A549 (cell line): ENCODE measurements around the gene CCDC77.

ENCODE experiments used
- BHLHE40 ChIP-seq: IDR thresholded peaks from 2 replicates; pipeline ENCODE4 v1.6.1; 2012; ENCODE audit warnings: low read depth, low read length, inconsistent platforms
- CHD4 ChIP-seq: fragments of 200-600 bp; sonication (generic); IDR thresholded peaks from 2 replicates; pipeline ENCODE4 v1.6.1; 2016; ENCODE audit warnings: antibody characterized with exemption, mild to moderate bottlenecking, borderline replicate concordance
- EP300 ChIP-seq, 2 experiments: fragments of >200 bp; sonication (Bioruptor Twin); formaldehyde crosslinking; IDR thresholded peaks; 2 replicates in 1 of 2; 3 replicates in 1 of 2; pipeline ENCODE4 v1.6.1; 2016 to 2017
- HES2 ChIP-seq: fragments of >200 bp; sonication (Bioruptor Twin); formaldehyde crosslinking; IDR thresholded peaks from 2 replicates; pipeline ENCODE4 v1.6.1; 2016
- HOXB13 ChIP-seq: fragments of 250-450 bp; sonication (Bioruptor Pico); IDR thresholded peaks from 2 replicates; pipeline ENCODE4 v1.5.0; 2020; ENCODE audit warnings: low read depth, mild to moderate bottlenecking, moderate library complexity
- KDM1A ChIP-seq: fragments of 200-600 bp; sonication (generic); IDR thresholded peaks from 2 replicates; pipeline ENCODE4 v1.6.1; 2016; ENCODE audit warnings: low read depth, mild to moderate bottlenecking
- MAFK ChIP-seq: fragments of 450-650 bp; IDR thresholded peaks from 2 replicates; pipeline ENCODE4 v1.6.1; 2014; ENCODE audit not compliant: partially characterized antibody
- MAX ChIP-seq: IDR thresholded peaks from 2 replicates; pipeline ENCODE4 v1.6.1; 2012
- POLR2A ChIP-seq: IDR thresholded peaks from 2 replicates; pipeline ENCODE4 v1.6.1; 2012; ENCODE audit warnings: mild to moderate bottlenecking, low read length
- TP53 ChIP-seq: fragments of 250-450 bp; sonication (Bioruptor Pico); IDR thresholded peaks from 2 replicates; pipeline ENCODE4 v1.5.0; 2021; ENCODE audit warnings: mild to moderate bottlenecking, moderate library complexity
- USF2 ChIP-seq: fragments of 450-650 bp; IDR thresholded peaks from 2 replicates; pipeline ENCODE4 v1.6.1; 2014; ENCODE audit warnings: antibody characterized with exemption
- TF ChIP-seq, protein P1 (sequence below): fragments of >200 bp; sonication (Bioruptor Twin); formaldehyde crosslinking; IDR thresholded peaks from 3 replicates; pipeline ENCODE4 v1.5.1; 2016

DNA sequence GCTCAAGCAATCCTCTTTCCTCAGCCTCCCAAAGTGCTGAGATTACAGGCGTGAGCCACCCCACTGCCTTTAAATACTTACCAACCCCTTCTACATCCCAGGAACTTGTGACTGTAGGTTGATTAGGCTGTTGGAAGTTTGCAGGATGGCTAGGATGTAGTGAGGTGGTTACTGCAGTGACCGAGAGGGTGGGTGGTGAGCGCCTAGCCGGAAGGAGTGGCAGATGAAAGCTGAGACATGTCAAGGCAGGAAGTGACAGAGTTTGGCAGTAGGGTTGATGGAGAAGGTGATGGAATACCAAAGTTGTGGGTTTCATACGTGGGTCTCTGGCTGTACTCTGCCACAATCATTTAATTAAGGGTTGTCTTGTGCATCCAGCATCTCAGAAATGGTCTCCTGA, 71.8 kb downstream of the CCDC77 start:
- TF ChIP-seq MAX, result no peak
- TF ChIP-seq, protein P1, sequence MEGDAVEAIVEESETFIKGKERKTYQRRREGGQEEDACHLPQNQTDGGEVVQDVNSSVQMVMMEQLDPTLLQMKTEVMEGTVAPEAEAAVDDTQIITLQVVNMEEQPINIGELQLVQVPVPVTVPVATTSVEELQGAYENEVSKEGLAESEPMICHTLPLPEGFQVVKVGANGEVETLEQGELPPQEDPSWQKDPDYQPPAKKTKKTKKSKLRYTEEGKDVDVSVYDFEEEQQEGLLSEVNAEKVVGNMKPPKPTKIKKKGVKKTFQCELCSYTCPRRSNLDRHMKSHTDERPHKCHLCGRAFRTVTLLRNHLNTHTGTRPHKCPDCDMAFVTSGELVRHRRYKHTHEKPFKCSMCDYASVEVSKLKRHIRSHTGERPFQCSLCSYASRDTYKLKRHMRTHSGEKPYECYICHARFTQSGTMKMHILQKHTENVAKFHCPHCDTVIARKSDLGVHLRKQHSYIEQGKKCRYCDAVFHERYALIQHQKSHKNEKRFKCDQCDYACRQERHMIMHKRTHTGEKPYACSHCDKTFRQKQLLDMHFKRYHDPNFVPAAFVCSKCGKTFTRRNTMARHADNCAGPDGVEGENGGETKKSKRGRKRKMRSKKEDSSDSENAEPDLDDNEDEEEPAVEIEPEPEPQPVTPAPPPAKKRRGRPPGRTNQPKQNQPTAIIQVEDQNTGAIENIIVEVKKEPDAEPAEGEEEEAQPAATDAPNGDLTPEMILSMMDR, result no peak
- TF ChIP-seq KDM1A, result no peak
- no peak for TF ChIP-seq EP300 (IDR thresholded peaks at IDR 0.05)
- TF ChIP-seq HOXB13 (CRISPR knock-in tag), result no peak
- TF ChIP-seq MAFK, result no peak
- no peak for TF ChIP-seq CHD4
- no peak for TF ChIP-seq BHLHE40
- TF ChIP-seq HES2, result no peak
- no peak for TF ChIP-seq POLR2A
- TF ChIP-seq USF2, result no peak
- TF ChIP-seq TP53 (CRISPR knock-in tag), result no peak
